Testis (tissue), 2 donors: ENCODE measurements around the gene STEAP2.

Experiments
- CTCF ChIP-seq, 3 experiments: fragments of 450-650 bp in 2 of 3; fragments of 200-600 bp in 1 of 3; sonication (generic) in 1 of 3; IDR thresholded peaks; one replicate each; pipeline ENCODE4 v1.5.1; 2016 to 2019; ENCODE audit warnings: antibody characterized with exemption in 3 of 3, mild to moderate bottlenecking in 2 of 3, moderate library complexity in 1 of 3
- POLR2A ChIP-seq: fragments of 450-650 bp; IDR thresholded peaks from one replicate; pipeline ENCODE4 v1.6.1; 2017; ENCODE audit warnings: antibody characterized with exemption, mild to moderate bottlenecking, moderate library complexity

- TF ChIP-seq CTCF (IDR thresholded peaks at IDR 0.05) = no peak
- no peak for TF ChIP-seq POLR2A
Observed at GRCh38 chr7:90248706-90249105, 37.2 kb downstream of the STEAP2 start.
